Brain microvascular endothelial cell (primary cell): ENCODE measurements around the gene PRKRIP1.
"Not testable (repeated sequence)": the region's sequence is repeated elsewhere in the genome, so short reads cannot be mapped to it uniquely, and the experiment has no call there.

ENCODE experiments used
- DNase-seq: peaks from one replicate; pipeline ENCODE4 v3.0.0-alpha.2; 2020
- H3K27ac ChIP-seq: fragments of 250-450 bp; sonication (Bioruptor Pico); 2 replicates; pipeline ENCODE4 v1.5.1; 2020; ENCODE audit warnings: mild to moderate bottlenecking, moderate library complexity
- H3K27me3 ChIP-seq: fragments of 250-450 bp; sonication (Bioruptor Pico); replicated peaks from 2 replicates; pipeline ENCODE4 v1.5.1; 2020; ENCODE audit warnings: mild to moderate bottlenecking
- H3K36me3 ChIP-seq: fragments of 250-450 bp; sonication (Bioruptor Pico); replicated peaks from 2 replicates; pipeline ENCODE4 v1.5.1; 2020; ENCODE audit warnings: mild to moderate bottlenecking
- H3K4me3 ChIP-seq: 2 replicates; pipeline ENCODE4 v1.5.1; 2011; ENCODE audit warnings: low read depth, mild to moderate bottlenecking, control low read depth, low read length, moderate library complexity
- in situ Hi-C: cut with HindIII; loops from 2 replicates; pipeline ENCODE4 v1.10.0; 2017; ENCODE audit warnings: low sequenced_read_pairs, low pct_ligation_motif_present
- TF ChIP-seq, protein P1 (sequence below): IDR thresholded peaks from 2 replicates; pipeline ENCODE4 v1.5.1; 2011; ENCODE audit warnings: low read depth, mild to moderate bottlenecking, moderate library complexity, low read length, control low read depth, inconsistent platforms; ENCODE audit errors: missing control alignments

Gene PRKRIP1

DNA sequence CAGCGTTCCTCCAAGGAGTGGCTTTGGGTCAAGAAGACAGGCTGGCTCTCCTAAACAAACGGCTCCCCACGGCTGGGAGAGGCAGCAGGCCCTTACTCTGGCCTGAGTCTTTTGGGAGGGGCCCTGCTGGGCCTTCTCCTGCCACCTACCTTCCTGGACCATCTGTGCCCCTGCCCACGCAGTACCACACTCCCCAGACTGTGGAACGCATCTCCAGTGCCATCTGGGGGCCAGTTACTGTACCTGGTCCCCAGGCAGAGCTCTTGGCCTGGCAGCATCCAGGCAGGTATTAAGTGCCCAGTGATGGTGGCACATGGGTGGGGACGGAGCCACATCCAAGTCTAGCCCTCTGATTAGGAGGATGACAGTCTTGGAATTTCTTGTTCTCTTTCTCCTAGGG, 54.1 kb downstream of the PRKRIP1 start:
- in situ Hi-C loops, result no loop called here
- H3K27me3 ChIP-seq, result no peaks in the 10 kb centered on the region
- H3K4me3 ChIP-seq, result no peak overlapping the region
- TF ChIP-seq, protein P1, sequence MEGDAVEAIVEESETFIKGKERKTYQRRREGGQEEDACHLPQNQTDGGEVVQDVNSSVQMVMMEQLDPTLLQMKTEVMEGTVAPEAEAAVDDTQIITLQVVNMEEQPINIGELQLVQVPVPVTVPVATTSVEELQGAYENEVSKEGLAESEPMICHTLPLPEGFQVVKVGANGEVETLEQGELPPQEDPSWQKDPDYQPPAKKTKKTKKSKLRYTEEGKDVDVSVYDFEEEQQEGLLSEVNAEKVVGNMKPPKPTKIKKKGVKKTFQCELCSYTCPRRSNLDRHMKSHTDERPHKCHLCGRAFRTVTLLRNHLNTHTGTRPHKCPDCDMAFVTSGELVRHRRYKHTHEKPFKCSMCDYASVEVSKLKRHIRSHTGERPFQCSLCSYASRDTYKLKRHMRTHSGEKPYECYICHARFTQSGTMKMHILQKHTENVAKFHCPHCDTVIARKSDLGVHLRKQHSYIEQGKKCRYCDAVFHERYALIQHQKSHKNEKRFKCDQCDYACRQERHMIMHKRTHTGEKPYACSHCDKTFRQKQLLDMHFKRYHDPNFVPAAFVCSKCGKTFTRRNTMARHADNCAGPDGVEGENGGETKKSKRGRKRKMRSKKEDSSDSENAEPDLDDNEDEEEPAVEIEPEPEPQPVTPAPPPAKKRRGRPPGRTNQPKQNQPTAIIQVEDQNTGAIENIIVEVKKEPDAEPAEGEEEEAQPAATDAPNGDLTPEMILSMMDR, result peak; percentile 37
- no peak for DNase-seq
- H3K36me3 ChIP-seq, result peaks cover 13% of the 10 kb centered on the region
- no peak overlapping the region for H3K27ac ChIP-seq

DNA sequence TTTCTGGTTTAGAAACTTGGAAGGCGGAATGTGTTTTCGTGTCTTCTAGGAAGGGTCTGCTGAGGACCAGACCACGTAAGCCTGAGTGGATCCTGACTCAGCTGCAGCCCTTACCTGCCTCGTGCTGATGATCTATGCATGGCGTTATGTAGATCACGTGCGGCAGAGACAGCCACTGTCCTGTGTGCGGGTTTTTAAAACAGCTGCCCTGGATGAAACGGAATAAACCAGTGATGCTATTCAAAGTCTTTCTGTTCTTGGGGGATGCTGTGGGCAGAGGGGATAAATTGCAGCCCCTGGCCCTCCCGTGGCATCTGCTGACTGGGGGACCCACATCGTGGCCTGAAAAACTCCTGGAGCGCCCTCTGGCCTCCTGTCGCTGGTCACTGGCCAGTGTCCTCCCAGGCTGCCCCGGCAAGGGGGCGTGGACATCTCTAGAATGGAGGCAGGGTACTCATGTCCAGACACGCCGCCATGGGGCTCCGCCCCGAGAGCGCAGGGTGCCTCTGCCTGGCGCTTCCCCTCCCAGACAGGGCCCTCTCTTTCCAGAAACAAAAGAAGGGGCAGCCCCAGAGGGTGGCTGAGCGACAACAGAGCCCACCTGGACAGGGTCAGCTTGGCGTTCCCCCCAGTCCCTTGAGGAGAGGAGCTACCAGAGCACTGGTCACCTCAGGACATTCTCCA, 55.4 kb downstream of the PRKRIP1 start:
- in situ Hi-C loops, result no loop called here
- no peak overlapping the region for H3K27ac ChIP-seq

DNA sequence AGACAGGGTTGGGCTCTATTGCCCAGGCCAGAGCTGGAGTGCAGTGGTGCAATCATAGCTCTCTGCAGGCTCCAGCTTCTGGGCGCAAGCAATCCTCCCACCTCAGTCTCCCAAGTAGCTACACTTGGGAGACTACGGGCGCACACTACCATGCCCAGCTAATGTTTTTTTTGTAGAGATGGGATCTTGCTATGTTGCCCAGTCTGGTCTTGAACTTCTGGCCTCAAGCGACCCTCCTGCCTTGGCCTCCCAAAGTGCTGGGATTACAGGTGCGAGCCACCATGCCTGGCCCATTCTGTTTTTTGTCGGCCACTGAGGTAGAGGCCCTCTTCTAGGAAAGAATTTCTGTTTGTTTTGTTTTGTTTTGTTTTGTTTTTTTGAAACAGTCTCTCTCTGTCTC, 56.3 kb downstream of the PRKRIP1 start:
- TF ChIP-seq, protein P1, result no peak
- DNase-seq, result no peak

More for the DNA sequence above, 55.4 kb downstream of the PRKRIP1 start:
- no peak overlapping the region for H3K4me3 ChIP-seq
- TF ChIP-seq, protein P1, result no peak
- no peaks in the 10 kb centered on the region for H3K27me3 ChIP-seq
- no peak for DNase-seq
- peaks cover 13% of the 10 kb centered on the region for H3K36me3 ChIP-seq

DNA sequence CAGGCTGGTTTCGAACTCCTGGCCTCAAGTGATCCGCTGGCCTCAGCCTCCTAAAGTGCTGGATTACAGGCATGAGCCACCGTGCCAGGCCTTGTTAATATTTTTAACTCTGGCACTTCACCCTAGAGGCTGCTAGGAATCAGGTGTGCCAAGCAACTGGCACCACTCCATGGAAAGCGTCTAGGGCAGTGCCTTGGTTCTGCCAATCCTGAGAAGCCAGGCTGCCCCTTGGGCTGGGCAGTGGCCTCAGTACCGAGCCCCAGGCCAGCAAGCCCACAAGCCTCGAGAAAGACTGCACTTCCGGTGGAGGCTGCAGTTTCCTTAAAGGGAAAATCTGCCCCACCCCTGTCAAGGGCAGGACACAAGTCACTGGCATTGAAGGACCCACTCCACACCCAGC, 57.2 kb downstream of the PRKRIP1 start:
- no peak overlapping the region for H3K27ac ChIP-seq
- no peak for DNase-seq
- in situ Hi-C loops, result no loop called here

More for the DNA sequence above, 56.3 kb downstream of the PRKRIP1 start:
- Histone ChIP-seq H3K27me3 (no peaks in the 10 kb centered on the region), H3K27ac (no peak overlapping the region), H3K36me3 (peaks cover 18% of the 10 kb centered on the region), H3K4me3 (no peak overlapping the region)
- in situ Hi-C loops, result no loop called here

DNA sequence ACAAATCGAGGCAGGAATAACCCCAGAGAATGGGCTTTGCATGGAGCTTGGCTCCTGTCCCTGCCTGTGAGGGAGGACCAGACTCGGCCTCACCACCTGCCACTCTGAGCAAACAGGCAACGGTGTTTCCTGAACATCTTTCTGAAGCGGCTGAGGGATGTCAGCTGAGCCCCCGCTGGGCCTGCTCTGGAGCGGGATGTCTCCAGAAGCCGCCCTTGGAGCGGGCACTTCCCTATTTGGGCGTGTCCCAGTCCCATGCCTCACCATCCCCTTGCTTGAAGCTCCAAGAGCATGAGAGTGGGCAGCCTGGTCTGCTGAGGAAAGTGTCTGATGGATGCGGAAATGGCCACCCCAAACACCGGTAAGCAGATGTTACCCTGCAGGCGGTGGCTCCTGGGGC, 58.3 kb downstream of the PRKRIP1 start:
- no peak overlapping the region for H3K27ac ChIP-seq
- DNase-seq, result no peak
- H3K27me3 ChIP-seq, result no peaks in the 10 kb centered on the region
- in situ Hi-C loops, result no loop called here
- TF ChIP-seq, protein P1, result no peak
- H3K36me3 ChIP-seq, result peaks cover 17% of the 10 kb centered on the region
- H3K4me3 ChIP-seq, result no peak overlapping the region

More for the DNA sequence above, 57.2 kb downstream of the PRKRIP1 start:
- H3K4me3 ChIP-seq, result no peak overlapping the region
- TF ChIP-seq, protein P1, result no peak
- H3K27me3 ChIP-seq, result no peaks in the 10 kb centered on the region
- H3K36me3 ChIP-seq, result peaks cover 17% of the 10 kb centered on the region

DNA sequence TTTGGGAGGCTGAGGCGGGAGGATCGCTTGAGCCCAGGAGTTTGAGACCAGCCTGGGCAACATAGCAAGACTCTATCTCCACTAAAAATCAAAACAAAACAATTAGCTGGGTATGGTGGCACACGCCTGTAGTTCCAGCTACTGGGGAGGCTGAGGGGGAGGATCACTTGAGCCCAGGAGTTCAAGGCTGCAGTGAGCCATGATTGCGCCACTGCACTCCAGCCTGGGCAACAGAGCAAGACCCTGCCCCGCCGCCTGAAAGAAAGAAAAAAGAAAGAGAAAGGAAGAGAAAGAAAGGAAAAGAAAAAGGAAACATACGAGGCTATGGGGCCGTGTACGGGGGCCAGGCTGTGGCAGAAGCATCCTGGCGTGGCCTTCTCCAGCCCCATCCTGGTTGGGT, 58.8 kb downstream of the PRKRIP1 start:
- DNase-seq, H3K4me3 ChIP-seq, H3K27ac ChIP-seq, H3K27me3 ChIP-seq, in situ Hi-C loops: not testable (repeated sequence)
- peaks cover 17% of the 10 kb centered on the region for H3K36me3 ChIP-seq
